OCI-LY3 (cell line): ENCODE data around the gene SMPDL3B.

ENCODE experiments used
- H2AFZ ChIP-seq: fragments of 200-600, 300-600 bp; shearing (Covaris generic); 2 replicates; pipeline ENCODE4 v1.6.0; 2014; ENCODE audit warnings: antibody characterized with exemption, low read depth, low read length
- H3K27ac ChIP-seq: fragments of 200-600, 300-600 bp; sonication (generic); 2 replicates; pipeline ENCODE4 v1.5.1; 2014; ENCODE audit warnings: mild to moderate bottlenecking, low read length, moderate library complexity, mixed read lengths
- H3K27me3 ChIP-seq: fragments of 200-600, 300-600 bp; sonication (generic); 2 replicates; pipeline ENCODE4 v1.6.1; 2014; ENCODE audit warnings: low read depth, low read length, mixed read lengths
- H3K36me3 ChIP-seq: fragments of 200-600, 300-600 bp; sonication (generic); replicated peaks from 2 replicates; pipeline ENCODE3; 2014; ENCODE audit warnings: low read depth, low read length, mixed read lengths
- H3K4me1 ChIP-seq: fragments of 300-600, 200-600 bp; sonication (generic); 2 replicates; pipeline ENCODE4 v1.6.1; 2014; ENCODE audit warnings: low read length, mixed read lengths
- H3K4me2 ChIP-seq: fragments of 200-600, 300-600 bp; sonication (generic); 2 replicates; pipeline ENCODE4 v1.6.1; 2014; ENCODE audit warnings: low read length, mixed read lengths
- H3K4me3 ChIP-seq: fragments of 300-600, 200-600 bp; sonication (generic); 2 replicates; pipeline ENCODE4 v1.5.1; 2014; ENCODE audit warnings: antibody characterized with exemption, mild to moderate bottlenecking, low read length, moderate library complexity
- H3K79me2 ChIP-seq: fragments of 300-600, 200-600 bp; shearing (Covaris generic); 2 replicates; pipeline ENCODE4 v1.6.1; 2014; ENCODE audit warnings: mild to moderate bottlenecking, low read length, mixed read lengths
- H3K9ac ChIP-seq: fragments of 300-600, 200-600 bp; shearing (Covaris generic); 2 replicates; pipeline ENCODE4 v1.6.0; 2014; ENCODE audit warnings: mild to moderate bottlenecking, low read length, moderate library complexity
- H3K9me3 ChIP-seq: fragments of 200-600, 300-600 bp; shearing (Covaris generic); 2 replicates; pipeline ENCODE4 v1.6.1; 2014; ENCODE audit warnings: low read length, mixed read lengths; ENCODE audit not compliant: insufficient read depth
- H4K20me1 ChIP-seq: fragments of 200-600, 300-600 bp; sonication (generic); 2 replicates; pipeline ENCODE4 v1.6.1; 2016; ENCODE audit warnings: low read length, mixed read lengths; ENCODE audit not compliant: insufficient read depth
- EZH2phosphoT487 ChIP-seq: fragments of 200-600 bp; shearing (Covaris generic); IDR thresholded peaks from 2 replicates; pipeline ENCODE4 v1.6.1; 2018; ENCODE audit warnings: antibody characterized with exemption, mixed run types, low read depth
- TF ChIP-seq, protein P1 (sequence below): fragments of 200-600, 300-600 bp; sonication (generic); IDR thresholded peaks from 2 replicates; pipeline ENCODE4 v1.5.1; 2014; ENCODE audit warnings: antibody characterized with exemption, low read length, low read depth

The SMPDL3B gene

GRCh38 chr1:27959792-27960603, 25.2 kb downstream of the SMPDL3B start, which contains the start of gene XKR8:
TSS of gene XKR8 (plus strand) at chr1:27959973. CDS start at chr1:27960070, 97 bp downstream.
- H4K20me1 ChIP-seq: no peaks in the 10 kb centered on the region
- no peaks in the 10 kb centered on the region for H3K79me2 ChIP-seq
- peak within 1 kb of the TSS; percentile 92 for H3K4me3 ChIP-seq
- TF ChIP-seq, protein P1, sequence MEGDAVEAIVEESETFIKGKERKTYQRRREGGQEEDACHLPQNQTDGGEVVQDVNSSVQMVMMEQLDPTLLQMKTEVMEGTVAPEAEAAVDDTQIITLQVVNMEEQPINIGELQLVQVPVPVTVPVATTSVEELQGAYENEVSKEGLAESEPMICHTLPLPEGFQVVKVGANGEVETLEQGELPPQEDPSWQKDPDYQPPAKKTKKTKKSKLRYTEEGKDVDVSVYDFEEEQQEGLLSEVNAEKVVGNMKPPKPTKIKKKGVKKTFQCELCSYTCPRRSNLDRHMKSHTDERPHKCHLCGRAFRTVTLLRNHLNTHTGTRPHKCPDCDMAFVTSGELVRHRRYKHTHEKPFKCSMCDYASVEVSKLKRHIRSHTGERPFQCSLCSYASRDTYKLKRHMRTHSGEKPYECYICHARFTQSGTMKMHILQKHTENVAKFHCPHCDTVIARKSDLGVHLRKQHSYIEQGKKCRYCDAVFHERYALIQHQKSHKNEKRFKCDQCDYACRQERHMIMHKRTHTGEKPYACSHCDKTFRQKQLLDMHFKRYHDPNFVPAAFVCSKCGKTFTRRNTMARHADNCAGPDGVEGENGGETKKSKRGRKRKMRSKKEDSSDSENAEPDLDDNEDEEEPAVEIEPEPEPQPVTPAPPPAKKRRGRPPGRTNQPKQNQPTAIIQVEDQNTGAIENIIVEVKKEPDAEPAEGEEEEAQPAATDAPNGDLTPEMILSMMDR: peak; percentile 30
- TF ChIP-seq EZH2phosphoT487: no peak
- H3K9ac ChIP-seq: peak within 1 kb of the TSS; percentile 74
- H3K9me3 ChIP-seq: no peaks in the 10 kb centered on the region
- H3K36me3 ChIP-seq: no peaks in the 10 kb centered on the region
- H2AFZ ChIP-seq: peak within 1 kb of the TSS; percentile 91
- H3K27me3 ChIP-seq: no peaks in the 10 kb centered on the region
- H3K27ac ChIP-seq: no peak within 1 kb of the TSS
- H3K4me2 ChIP-seq: peak within 1 kb of the TSS; percentile 85
- peaks cover 5% of the 10 kb centered on the region; the same call in 1 of the 2 replicates for H3K4me1 ChIP-seq

- Histone ChIP-seq H3K27ac (no peak overlapping the region), H3K36me3 (no peaks in the 10 kb centered on the region), H3K4me2 (peak overlapping the region; percentile 85), H3K4me3 (peak overlapping the region; percentile 92; the same call in 1 of the 2 replicates), H3K4me1 (peaks cover 5% of the 10 kb centered on the region), H3K9me3 (no peaks in the 10 kb centered on the region), H3K79me2 (no peaks in the 10 kb centered on the region), H4K20me1 (no peaks in the 10 kb centered on the region), H2AFZ (no peak overlapping the region), H3K9ac (no peak overlapping the region), H3K27me3 (no peaks in the 10 kb centered on the region)
- TF ChIP-seq, protein P1: no peak
- no peak for TF ChIP-seq EZH2phosphoT487
These were observed 26.2 kb downstream of the SMPDL3B start for GRCh38 chr1:27960762-27961645.

DNA sequence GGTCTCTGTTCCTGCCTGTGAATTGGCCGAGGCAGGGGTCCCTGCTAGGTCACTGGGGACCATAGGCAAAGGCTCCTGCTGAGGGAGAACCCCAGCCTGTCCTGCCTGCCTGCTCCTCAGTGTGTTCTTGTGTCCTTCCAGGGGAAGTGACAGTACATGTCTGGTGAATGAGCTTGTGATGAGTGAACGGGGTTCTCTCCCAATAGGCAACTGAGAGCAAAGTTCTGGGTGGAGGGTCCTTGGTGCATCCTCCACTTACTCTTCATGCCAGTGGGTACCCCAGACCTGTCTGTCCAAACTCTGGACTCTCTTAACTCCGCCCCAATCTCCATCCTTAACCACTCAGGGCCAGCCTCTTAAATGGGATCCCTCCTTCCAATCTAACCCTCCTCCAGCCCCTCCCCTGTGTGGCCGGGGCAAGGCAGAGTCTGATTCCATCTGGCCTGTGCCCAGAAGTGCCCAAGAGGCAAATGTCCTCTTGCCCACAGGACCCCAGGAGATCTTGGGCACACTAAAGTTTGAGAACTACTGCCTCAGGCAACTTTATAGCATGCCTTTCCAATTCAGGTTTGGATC, 26.9 kb downstream of the SMPDL3B start:
- no peak overlapping the region for H2AFZ ChIP-seq
- H3K4me1 ChIP-seq: peaks cover 8% of the 10 kb centered on the region
- no peak overlapping the region for H3K4me2 ChIP-seq
- no peak overlapping the region for H3K9ac ChIP-seq
- no peaks in the 10 kb centered on the region for H4K20me1 ChIP-seq
- no peak overlapping the region for H3K27ac ChIP-seq
- H3K4me3 ChIP-seq: no peak overlapping the region
- TF ChIP-seq, protein P1: no peak
- TF ChIP-seq EZH2phosphoT487: no peak
- no peaks in the 10 kb centered on the region for H3K36me3 ChIP-seq
- no peaks in the 10 kb centered on the region for H3K9me3 ChIP-seq
- H3K27me3 ChIP-seq: no peaks in the 10 kb centered on the region
- H3K79me2 ChIP-seq: no peaks in the 10 kb centered on the region
